ENCODE measurements around the gene SMDT1. TPM values are rescaled to one million over a fixed set of nuclear protein-coding genes. Genes with fewer than 3 reads are reported as not detected.
A peak's percentile ranks its signal among the peaks of the same experiment; 100 is the strongest.

Gene SMDT1
- total RNA-seq, 1 donor from 2014 or later: 53.3 TPM

DNA sequence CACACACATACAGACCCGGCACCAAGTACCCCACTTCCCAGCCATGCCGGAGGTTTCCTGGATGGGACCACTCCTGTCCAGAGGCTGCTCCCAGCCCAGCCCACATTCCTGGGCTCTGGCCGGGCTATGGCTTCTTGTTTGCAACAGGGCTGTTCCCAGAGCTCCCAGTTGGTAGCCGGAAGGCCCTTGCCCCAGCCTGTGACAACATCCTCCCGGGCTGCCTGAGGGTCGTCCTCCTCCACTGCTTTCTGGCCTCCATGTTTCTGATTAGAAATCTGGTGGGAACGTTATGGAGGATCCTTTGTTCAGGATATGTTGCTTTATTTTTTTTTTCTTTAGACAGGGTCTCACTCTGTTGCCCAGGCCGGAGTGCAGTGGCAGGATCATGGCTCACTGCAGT is 52.1 kb downstream of the SMDT1 start:
- intact Hi-C loops (cut with DNase I): no loop called here
- DNase-seq (ENCODE audit: low spot score) (peak; percentile 49), ATAC-seq (no peak)

DNA sequence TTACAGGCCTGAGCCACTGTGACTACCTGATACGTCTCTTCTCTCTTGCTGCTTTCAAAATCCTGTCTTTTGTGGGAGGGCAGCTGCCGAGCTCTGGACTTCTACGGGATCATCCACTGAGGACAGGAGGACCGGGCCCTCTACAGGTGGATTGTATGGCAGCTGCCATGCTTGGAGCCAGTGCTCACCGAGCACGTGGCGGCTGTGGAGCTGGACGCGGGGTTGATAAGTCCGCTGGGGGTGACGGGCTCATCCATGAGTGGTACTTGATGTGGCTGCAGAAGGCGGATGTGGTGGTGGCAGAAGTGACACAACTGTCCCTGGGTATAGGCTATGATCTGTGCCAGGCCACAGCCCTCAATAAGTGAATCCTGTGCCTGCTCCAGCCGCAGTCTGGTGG is 53.0 kb downstream of the SMDT1 start:
- DNase-seq (ENCODE audit: low spot score) (peak; percentile 47), ATAC-seq (no peak)
- intact Hi-C loops (cut with DNase I): no loop called here

Other genes starting within 250 kb of the SMDT1 start
- gene SREBF2, start 246.6 kb upstream of the SMDT1 start, total RNA-seq: 206 TPM
- 0.40 TPM for gene SHISA8, start 164.6 kb upstream of the SMDT1 start, total RNA-seq
- gene TNFRSF13C, start 152.9 kb upstream of the SMDT1 start, total RNA-seq: 1.2 TPM
- not detected for gene CENPM, start 132.5 kb upstream of the SMDT1 start, total RNA-seq
- gene SEPTIN3, start 110.3 kb upstream of the SMDT1 start, total RNA-seq: 35.5 TPM
- 9.4 TPM for gene WBP2NL, start 80.9 kb upstream of the SMDT1 start, total RNA-seq
- gene NAGA, start 8.9 kb upstream of the SMDT1 start, total RNA-seq: 17.0 TPM
- gene PHETA2, start 5.5 kb upstream of the SMDT1 start, total RNA-seq: 12.8 TPM
- gene NDUFA6, start 11.1 kb downstream of the SMDT1 start, total RNA-seq: 31.9 TPM
- gene CYP2D6, start 51.1 kb downstream of the SMDT1 start, total RNA-seq: 2.0 TPM
- gene TCF20, start 191.0 kb downstream of the SMDT1 start, total RNA-seq: 46.1 TPM